Upper lobe of right lung (tissue), 1 donor: Measurements from ENCODE around the gene CLEC16A. TPM values are rescaled to one million over a fixed set of nuclear protein-coding genes. Genes with fewer than 3 reads are reported as not detected.
A peak's percentile ranks its signal among the peaks of the same experiment; 100 is the strongest.

ENCODE experiments used
- ATAC-seq: fragments of 200-7000 bp; cut with Tn5 transposase; one replicate; pipeline ENCODE4 v1.9.1; 2020; ENCODE audit warnings: mild to moderate bottlenecking, moderate library complexity
- DNase-seq: peaks from one replicate; pipeline ENCODE4 v3.0.0-alpha.2; 2020
- H3K27ac ChIP-seq: fragments of 200-600 bp; one replicate; pipeline ENCODE4 v1.8.0; 2022
- H3K27me3 ChIP-seq: fragments of 200-600 bp; one replicate; pipeline ENCODE4 v1.8.0; 2022; ENCODE audit warnings: mild to moderate bottlenecking
- H3K36me3 ChIP-seq: fragments of 200-600 bp; one replicate; pipeline ENCODE4 v1.8.0; 2022
- H3K4me1 ChIP-seq: fragments of 200-600 bp; one replicate; pipeline ENCODE4 v1.8.0; 2022
- H3K4me3 ChIP-seq: fragments of 200-600 bp; one replicate; pipeline ENCODE4 v1.8.0; 2022; ENCODE audit warnings: mild to moderate bottlenecking
- H3K9me3 ChIP-seq: fragments of 200-600 bp; one replicate; pipeline ENCODE4 v1.8.0; 2022
- intact Hi-C: fragments of 100-400 bp; cut with DNase I; formaldehyde crosslinking; loops from one replicate; pipeline ENCODE4 v1.11.0; 2022
- total RNA-seq: library from RNA; stranded (reverse); fragmentation: NEBNext Ultra II Directional; extraction: Animal tissue kit (Norgen Biotek cat#: 25700); gene quantifications from one replicate; pipeline ENCODE4 v1.2.1, GENCODE V29; 2021
- TF ChIP-seq, protein P1 (sequence below): fragments of 200-600 bp; IDR thresholded peaks from one replicate; pipeline ENCODE4 v1.8.0; 2022; ENCODE audit warnings: antibody characterized with exemption
- donor health status: DM: no; HTN: yes; CAD: no; lungs with severe emphysema.

Gene CLEC16A
- total RNA-seq, 1 donor from 2014 or later, result 36.9 TPM

DNA sequence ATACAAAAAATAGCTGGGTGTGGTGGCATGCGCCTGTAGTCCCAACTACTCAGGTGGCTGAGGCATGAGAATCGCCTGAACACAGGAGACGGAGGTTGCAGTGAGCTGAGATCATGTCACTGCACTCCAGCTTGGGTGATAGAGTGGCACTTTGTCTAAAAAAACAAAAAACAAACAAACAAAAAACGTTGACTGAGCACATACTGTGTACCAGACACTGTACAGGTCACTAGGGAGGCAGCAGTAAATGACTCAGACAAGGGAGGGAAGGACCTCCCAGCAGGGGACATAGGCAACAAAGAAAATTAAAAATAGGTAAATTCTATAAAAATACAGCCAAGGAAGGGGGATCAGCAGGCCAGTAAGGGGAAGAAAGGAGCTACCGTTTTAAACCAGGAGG is 247.3 kb downstream of the CLEC16A start:
- no peaks in the 10 kb centered on the region for H3K9me3 ChIP-seq
- DNase-seq, result no peak
- no peak overlapping the region for H3K4me3 ChIP-seq
- no peak overlapping the region for H3K27ac ChIP-seq
- no peaks in the 10 kb centered on the region for H3K27me3 ChIP-seq
- TF ChIP-seq, protein P1, sequence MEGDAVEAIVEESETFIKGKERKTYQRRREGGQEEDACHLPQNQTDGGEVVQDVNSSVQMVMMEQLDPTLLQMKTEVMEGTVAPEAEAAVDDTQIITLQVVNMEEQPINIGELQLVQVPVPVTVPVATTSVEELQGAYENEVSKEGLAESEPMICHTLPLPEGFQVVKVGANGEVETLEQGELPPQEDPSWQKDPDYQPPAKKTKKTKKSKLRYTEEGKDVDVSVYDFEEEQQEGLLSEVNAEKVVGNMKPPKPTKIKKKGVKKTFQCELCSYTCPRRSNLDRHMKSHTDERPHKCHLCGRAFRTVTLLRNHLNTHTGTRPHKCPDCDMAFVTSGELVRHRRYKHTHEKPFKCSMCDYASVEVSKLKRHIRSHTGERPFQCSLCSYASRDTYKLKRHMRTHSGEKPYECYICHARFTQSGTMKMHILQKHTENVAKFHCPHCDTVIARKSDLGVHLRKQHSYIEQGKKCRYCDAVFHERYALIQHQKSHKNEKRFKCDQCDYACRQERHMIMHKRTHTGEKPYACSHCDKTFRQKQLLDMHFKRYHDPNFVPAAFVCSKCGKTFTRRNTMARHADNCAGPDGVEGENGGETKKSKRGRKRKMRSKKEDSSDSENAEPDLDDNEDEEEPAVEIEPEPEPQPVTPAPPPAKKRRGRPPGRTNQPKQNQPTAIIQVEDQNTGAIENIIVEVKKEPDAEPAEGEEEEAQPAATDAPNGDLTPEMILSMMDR, result no peak
- intact Hi-C loops, result no loop called here
- ATAC-seq, result no peak
- H3K4me1 ChIP-seq, result no peaks in the 10 kb centered on the region
- no peaks in the 10 kb centered on the region for H3K36me3 ChIP-seq

DNA sequence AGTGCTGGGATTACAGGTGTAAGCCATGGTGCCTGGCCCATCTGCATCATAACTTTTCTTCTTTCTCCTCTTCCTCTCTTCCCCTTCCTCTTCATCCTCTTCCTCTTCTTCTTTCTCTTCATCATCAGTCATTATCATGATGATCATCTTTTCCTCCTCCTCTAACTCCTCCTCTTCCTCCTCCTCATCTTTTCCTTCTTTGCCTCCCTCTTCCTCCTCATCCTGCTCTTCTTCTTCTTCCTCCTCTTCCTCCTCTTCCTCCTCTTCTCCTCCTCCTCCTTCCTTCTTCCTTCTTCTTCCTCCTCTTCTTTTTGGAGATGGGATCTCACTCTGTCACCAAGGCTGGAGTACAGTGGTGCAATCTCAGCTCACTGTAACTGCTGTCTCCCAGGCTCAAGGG is 249.1 kb downstream of the CLEC16A start:
- ATAC-seq (no peak), DNase-seq (no peak)
- Histone ChIP-seq H3K27me3 (no peaks in the 10 kb centered on the region), H3K27ac (no peak overlapping the region), H3K4me1 (no peaks in the 10 kb centered on the region), H3K9me3 (no peaks in the 10 kb centered on the region), H3K36me3 (no peaks in the 10 kb centered on the region), H3K4me3 (no peak overlapping the region)
- intact Hi-C loops, result no loop called here
- TF ChIP-seq, protein P1, result no peak

- TF ChIP-seq, protein P1, result no peak
- intact Hi-C loops, result no loop called here
- Histone ChIP-seq H3K4me1 (no peaks in the 10 kb centered on the region), H3K9me3 (no peaks in the 10 kb centered on the region), H3K4me3 (no peak overlapping the region), H3K27me3 (no peaks in the 10 kb centered on the region), H3K36me3 (no peaks in the 10 kb centered on the region), H3K27ac (no peak overlapping the region)
- no peak for DNase-seq
- no peak for ATAC-seq
Measured at GRCh38 chr16:11194913-11195312, 250.5 kb downstream of the CLEC16A start.

DNA sequence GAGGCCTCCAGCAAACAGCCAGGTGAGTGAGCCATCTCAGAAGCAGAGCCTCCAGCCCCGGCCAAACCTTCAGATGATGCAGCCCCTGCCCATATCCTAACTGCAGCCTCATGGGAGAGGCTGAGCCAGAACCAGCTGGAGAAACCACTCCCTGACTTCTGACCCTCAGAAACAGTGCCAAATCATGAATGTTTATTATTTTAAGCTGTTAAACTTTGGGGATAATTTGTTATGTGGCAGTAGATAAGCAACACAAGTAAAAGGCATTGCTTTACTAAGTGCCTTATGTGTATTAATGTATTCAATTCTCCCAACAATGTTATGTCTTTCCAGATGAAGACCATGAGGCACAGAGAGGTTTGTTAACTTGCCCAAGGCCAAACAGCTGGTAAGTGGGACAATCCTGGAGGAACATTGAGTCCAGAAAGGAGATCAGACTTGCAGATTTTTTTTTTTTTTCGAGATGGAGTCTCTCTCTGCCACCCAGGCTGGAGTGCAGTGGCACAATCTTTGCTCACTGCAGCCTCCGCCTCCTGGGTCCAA is 252.0 kb downstream of the CLEC16A start:
- Histone ChIP-seq H3K4me1 (no peaks in the 10 kb centered on the region), H3K4me3 (no peak overlapping the region), H3K36me3 (no peaks in the 10 kb centered on the region), H3K9me3 (no peaks in the 10 kb centered on the region), H3K27ac (no peak overlapping the region), H3K27me3 (no peaks in the 10 kb centered on the region)
- intact Hi-C loops, result no loop called here
- ATAC-seq, result no peak
- TF ChIP-seq, protein P1, result no peak
- DNase-seq, result no peak

GRCh38 chr16:11198375-11198774 is 254.0 kb downstream of the CLEC16A start:
- TF ChIP-seq, protein P1, result no peak
- no peaks in the 10 kb centered on the region for H3K4me1 ChIP-seq
- no peak for ATAC-seq
- H3K9me3 ChIP-seq, result no peaks in the 10 kb centered on the region
- H3K27ac ChIP-seq, result no peak overlapping the region
- intact Hi-C loops, result no loop called here
- H3K36me3 ChIP-seq, result no peaks in the 10 kb centered on the region
- H3K27me3 ChIP-seq, result no peaks in the 10 kb centered on the region
- no peak overlapping the region for H3K4me3 ChIP-seq
- no peak for DNase-seq

- TF ChIP-seq, protein P1, result no peak
- ATAC-seq (peak; percentile 36), DNase-seq (no peak)
- no peaks in the 10 kb centered on the region for H3K27me3 ChIP-seq
- H3K4me3 ChIP-seq, result no peak overlapping the region
- no peaks in the 10 kb centered on the region for H3K4me1 ChIP-seq
- H3K27ac ChIP-seq, result no peak overlapping the region
- no peaks in the 10 kb centered on the region for H3K9me3 ChIP-seq
- intact Hi-C loops, result no loop called here
- no peaks in the 10 kb centered on the region for H3K36me3 ChIP-seq
Measured at GRCh38 chr16:11198828-11199227, 254.5 kb downstream of the CLEC16A start.
